Heart left ventricle (tissue), 16 donors: ENCODE measurements around the gene FGFRL1. TPM values are rescaled to one million over a fixed set of nuclear protein-coding genes. Genes with fewer than 3 reads are reported as not detected.

Source experiments
- ATAC-seq, 4 donors: fragments of 200-7000 bp; cut with Tn5 transposase; one replicate each; pipeline ENCODE4 v1.9.1; 2020 to 2022; ENCODE audit warnings: moderate library complexity in 4 of 4, mild to moderate bottlenecking in 3 of 4, moderate number of reproducible peaks in 1 of 4
- DNase-seq, 5 donors: peaks; one replicate each; pipeline ENCODE4 v3.0.0-alpha.2; 2020
- H3K27ac ChIP-seq, 12 donors: fragments of 200-600 bp; sonication (generic) in 4 of 12; one replicate each; pipeline versions ENCODE4 v1.5.0 to v1.8.0; 2016 to 2022; ENCODE audit warnings: mild to moderate bottlenecking in 2 of 12
- H3K27me3 ChIP-seq, 9 donors: fragments of 200-600 bp; sonication (generic) in 2 of 9; one replicate each; pipeline versions ENCODE4 v1.5.1 to v1.8.0; 2016 to 2022; ENCODE audit warnings: mild to moderate bottlenecking in 3 of 9
- H3K36me3 ChIP-seq, 9 donors: fragments of 200-600 bp; sonication (generic) in 2 of 9; one replicate each; pipeline versions ENCODE4 v1.5.0 to v1.8.0; 2018 to 2022; ENCODE audit warnings: mild to moderate bottlenecking in 2 of 9
- H3K4me1 ChIP-seq, 12 donors: fragments of 200-600 bp; sonication (generic) in 4 of 12; one replicate each; pipeline versions ENCODE4 v1.5.0 to v1.8.0; 2016 to 2022; ENCODE audit warnings: mild to moderate bottlenecking in 3 of 12
- H3K4me3 ChIP-seq, 12 donors: fragments of 200-600 bp; sonication (generic) in 4 of 12; one replicate each; pipeline versions ENCODE4 v1.5.0 to v1.8.0; 2017 to 2022; ENCODE audit warnings: mild to moderate bottlenecking in 9 of 12, moderate library complexity in 4 of 12
- H3K9me3 ChIP-seq, 12 donors: fragments of 200-600 bp; sonication (generic) in 4 of 12; one replicate each; pipeline versions ENCODE4 v1.5.0 to v1.8.0; 2016 to 2022; ENCODE audit warnings: mild to moderate bottlenecking in 1 of 12
- POLR2A ChIP-seq, 2 donors: fragments of 450-650 bp; IDR thresholded peaks; one replicate each; pipeline ENCODE4 v1.6.1; 2017; ENCODE audit warnings: antibody characterized with exemption in 2 of 2, mild to moderate bottlenecking in 2 of 2, moderate library complexity in 2 of 2
- WGBS, 4 donors: extraction: QIAGEN DNeasy Blood & Tissue Kit in 2 of 4; methylation state at CpG; one replicate each; pipeline versions ENCODE4 v1.1.5 to v1.1.7; 2013 to 2018; 5-methylcytosine and 5-hydroxymethylcytosine counted together
- intact Hi-C, 10 donors: fragments of 100-400 bp; cut with DNase I; formaldehyde crosslinking; loops; one replicate each; pipeline versions ENCODE4 v1.11.1 to v1.14.2; 2022
- polyA plus RNA-seq, 2 donors: library from polyadenylated mRNA; stranded (reverse); fragments of 200-250 nt; gene quantifications; one replicate each; pipeline ENCODE4 v1.2.3, GENCODE V29; 2013
- total RNA-seq, 9 donors: library from RNA; depleted of rRNA in 2 of 9; stranded (reverse); fragments of >200 nt in 2 of 9; fragmentation: NEBNext Ultra II Directional in 3 of 9; extraction: Animal tissue kit (Norgen Biotek cat#: 25700) in 3 of 9; gene quantifications; one replicate each; pipeline versions ENCODE4 v1.1.0 to v1.2.4, GENCODE V29; 2016 to 2023
- TF ChIP-seq, protein P1 (sequence below), 12 donors: fragments of 200-600 bp; sonication (generic) in 4 of 12; IDR thresholded peaks; one replicate each; pipeline versions ENCODE4 v1.5.0 to v1.8.0; 2018 to 2022; ENCODE audit warnings: antibody characterized with exemption in 12 of 12, mild to moderate bottlenecking in 5 of 12
- donor health status: ischemic (EF 13 %, LVEDD 7.1; RV severe dilation, severe dysfunction).
- donor health status: healthy with polysubstance abuse.
- donor health status: DM: no; HTN: yes; CAD: no.
- donor health status: DM: no; HTN: no; CAD: no.
- donor health status: ischemic (EF 25% LVEDD 6.9; RV normal size, moderate dysfunction).
- donor health status: ischemic (EF 25% LVEDD 5.7; RV mildly dilated, moderate dysfunction).
- donor health status: healthy.
- donor health status: DM: yes; HTN: yes; CAD: no.
- donor health status: ischemic (EF 35%, LVEDD 5.7; RV mildly dilated, moderate dysfunction).
- donor health status: nonischemic (EF 11% LVEDD 7.7; RV severe dilation, severe dysfunction).
- donor health status: DM: yes; HTN: yes; CAD: no.
- donor health status: PGD.
- donor health status: ischemic (EF 29% LVEDD 5.4; RV normal size, mild dysfunction).
- donor health status: nonischemic (EF 23%, LVEDD 6.1; RV moderate dilation, normal function).

Gene FGFRL1
- total and polyA plus RNA-seq, 11 donors, result 23.6 to 90.7 (median 30.6) TPM

DNA sequence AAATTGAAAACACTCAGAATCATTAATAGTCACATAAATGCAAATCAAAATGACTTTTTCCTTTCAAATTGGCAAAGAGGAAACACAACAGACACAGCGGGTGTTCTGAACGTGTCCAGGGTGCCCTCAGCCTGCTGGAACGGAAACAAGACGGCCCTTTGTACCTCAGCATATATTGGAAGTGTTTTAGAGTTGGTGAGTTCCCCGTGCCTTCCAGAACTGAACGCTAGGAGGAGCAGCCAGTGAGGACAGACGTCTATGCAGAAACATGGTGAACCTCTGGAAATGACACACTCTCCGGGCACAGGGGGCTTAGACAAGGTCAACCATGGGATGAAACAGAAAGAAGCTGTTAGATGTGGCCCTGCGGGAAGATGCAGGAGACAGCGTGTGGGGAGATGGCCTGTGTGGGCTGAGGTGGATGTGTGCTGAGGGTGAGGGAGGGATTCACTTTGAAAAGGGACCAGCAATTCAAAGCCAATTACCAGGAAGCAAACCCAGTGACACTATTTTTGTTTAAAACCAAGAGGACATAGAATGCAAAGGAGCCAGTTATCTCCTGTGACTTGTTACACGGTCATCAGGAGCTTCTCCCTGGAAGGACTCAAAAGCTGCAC lies 61.5 kb downstream of the FGFRL1 start:
- peak in 3 of 4 donors; percentile 55 to 75 (median 58) for ATAC-seq
- intact Hi-C loops, result no loop called here
- Histone ChIP-seq H3K4me3 (no peak overlapping the region), H3K27ac (no peak overlapping the region), H3K27me3 (peaks cover 0 to 10% (median 0%) of the 10 kb centered on the region in 9 donors), H3K4me1 (peaks cover 0 to 3% (median 0%) of the 10 kb centered on the region in 12 donors), H3K9me3 (no peaks in the 10 kb centered on the region), H3K36me3 (no peaks in the 10 kb centered on the region)
- no peak for TF ChIP-seq POLR2A (IDR thresholded peaks at IDR 0.05)
- TF ChIP-seq, protein P1, sequence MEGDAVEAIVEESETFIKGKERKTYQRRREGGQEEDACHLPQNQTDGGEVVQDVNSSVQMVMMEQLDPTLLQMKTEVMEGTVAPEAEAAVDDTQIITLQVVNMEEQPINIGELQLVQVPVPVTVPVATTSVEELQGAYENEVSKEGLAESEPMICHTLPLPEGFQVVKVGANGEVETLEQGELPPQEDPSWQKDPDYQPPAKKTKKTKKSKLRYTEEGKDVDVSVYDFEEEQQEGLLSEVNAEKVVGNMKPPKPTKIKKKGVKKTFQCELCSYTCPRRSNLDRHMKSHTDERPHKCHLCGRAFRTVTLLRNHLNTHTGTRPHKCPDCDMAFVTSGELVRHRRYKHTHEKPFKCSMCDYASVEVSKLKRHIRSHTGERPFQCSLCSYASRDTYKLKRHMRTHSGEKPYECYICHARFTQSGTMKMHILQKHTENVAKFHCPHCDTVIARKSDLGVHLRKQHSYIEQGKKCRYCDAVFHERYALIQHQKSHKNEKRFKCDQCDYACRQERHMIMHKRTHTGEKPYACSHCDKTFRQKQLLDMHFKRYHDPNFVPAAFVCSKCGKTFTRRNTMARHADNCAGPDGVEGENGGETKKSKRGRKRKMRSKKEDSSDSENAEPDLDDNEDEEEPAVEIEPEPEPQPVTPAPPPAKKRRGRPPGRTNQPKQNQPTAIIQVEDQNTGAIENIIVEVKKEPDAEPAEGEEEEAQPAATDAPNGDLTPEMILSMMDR (IDR thresholded peaks at IDR 0.05), result peak; percentile 16 to 63 (median 46)
- peak in 2 of 5 donors; percentile 41 to 45 for DNase-seq
- WGBS, 4 donors, result 23 to 29% (median 26%) methylated on average over 11 of the region's 11 CpGs

DNA sequence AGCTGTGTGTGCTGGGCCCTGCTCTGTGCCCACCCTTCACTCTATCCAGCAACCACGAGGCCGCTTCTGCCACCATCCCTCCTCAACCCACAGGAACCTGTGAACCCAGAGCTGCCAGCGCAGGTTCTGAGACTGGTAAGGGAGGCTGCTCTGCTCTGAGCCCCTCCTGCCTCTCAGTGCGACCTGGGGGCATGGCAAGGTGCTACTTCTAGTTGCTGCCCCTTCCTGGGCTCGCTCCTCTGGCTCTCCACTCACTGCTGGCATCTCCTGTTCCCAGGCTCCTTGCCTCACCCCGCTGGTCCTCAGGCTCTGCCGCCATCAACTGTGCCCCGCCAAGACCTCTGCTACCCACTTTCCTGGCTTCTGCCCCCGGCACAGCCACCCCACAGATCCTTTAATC lies 62.7 kb downstream of the FGFRL1 start:
- no peak for DNase-seq
- peaks cover 0 to 3% (median 0%) of the 10 kb centered on the region in 12 donors for H3K4me1 ChIP-seq
- peak in 1 of 4 donors; percentile 16 for ATAC-seq
- no peak overlapping the region for H3K27ac ChIP-seq
- H3K36me3 ChIP-seq, result no peaks in the 10 kb centered on the region
- intact Hi-C loops, result no loop called here
- H3K9me3 ChIP-seq, result no peaks in the 10 kb centered on the region
- H3K4me3 ChIP-seq, result no peak overlapping the region
- peaks cover 0 to 9% (median 0%) of the 10 kb centered on the region in 9 donors for H3K27me3 ChIP-seq
- 79 to 88% (median 85%) methylated on average over 9 of the region's 9 CpGs for WGBS, 4 donors
- TF ChIP-seq POLR2A (IDR thresholded peaks at IDR 0.05), result no peak
- TF ChIP-seq, protein P1 (IDR thresholded peaks at IDR 0.05), result no peak

DNA sequence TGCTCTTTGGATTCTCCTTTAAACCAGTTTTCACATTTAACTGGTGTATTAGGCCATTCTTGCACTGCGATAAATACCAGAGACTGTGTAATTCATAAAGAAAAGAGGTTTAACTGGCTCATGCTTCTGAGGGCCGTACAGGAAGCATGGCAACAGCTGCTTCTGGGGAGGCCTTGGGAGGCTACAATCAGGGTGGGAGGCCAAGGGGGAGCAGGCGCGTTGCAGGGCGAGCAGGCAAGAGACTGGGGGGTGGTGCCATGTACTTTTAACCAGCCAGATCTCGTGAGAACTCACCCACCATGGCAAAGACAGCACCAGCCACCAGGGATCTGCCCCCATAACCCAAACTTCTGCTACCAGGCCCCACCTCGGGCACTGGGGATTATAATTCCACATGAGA lies 63.8 kb downstream of the FGFRL1 start:
- Histone ChIP-seq H3K36me3 (no peaks in the 10 kb centered on the region), H3K4me1 (peaks cover 0 to 3% (median 0%) of the 10 kb centered on the region in 12 donors), H3K27me3 (peaks cover 0 to 12% (median 0%) of the 10 kb centered on the region in 9 donors), H3K9me3 (no peaks in the 10 kb centered on the region), H3K27ac (no peak overlapping the region), H3K4me3 (no peak overlapping the region)
- no peak for TF ChIP-seq POLR2A (IDR thresholded peaks at IDR 0.05)
- TF ChIP-seq, protein P1 (IDR thresholded peaks at IDR 0.05), result no peak
- DNase-seq, result no peak
- intact Hi-C loops, result no loop called here
- WGBS, 4 donors, result 71 to 83% (median 79%) methylated on average over 7 of the region's 7 CpGs
- no peak for ATAC-seq

DNA sequence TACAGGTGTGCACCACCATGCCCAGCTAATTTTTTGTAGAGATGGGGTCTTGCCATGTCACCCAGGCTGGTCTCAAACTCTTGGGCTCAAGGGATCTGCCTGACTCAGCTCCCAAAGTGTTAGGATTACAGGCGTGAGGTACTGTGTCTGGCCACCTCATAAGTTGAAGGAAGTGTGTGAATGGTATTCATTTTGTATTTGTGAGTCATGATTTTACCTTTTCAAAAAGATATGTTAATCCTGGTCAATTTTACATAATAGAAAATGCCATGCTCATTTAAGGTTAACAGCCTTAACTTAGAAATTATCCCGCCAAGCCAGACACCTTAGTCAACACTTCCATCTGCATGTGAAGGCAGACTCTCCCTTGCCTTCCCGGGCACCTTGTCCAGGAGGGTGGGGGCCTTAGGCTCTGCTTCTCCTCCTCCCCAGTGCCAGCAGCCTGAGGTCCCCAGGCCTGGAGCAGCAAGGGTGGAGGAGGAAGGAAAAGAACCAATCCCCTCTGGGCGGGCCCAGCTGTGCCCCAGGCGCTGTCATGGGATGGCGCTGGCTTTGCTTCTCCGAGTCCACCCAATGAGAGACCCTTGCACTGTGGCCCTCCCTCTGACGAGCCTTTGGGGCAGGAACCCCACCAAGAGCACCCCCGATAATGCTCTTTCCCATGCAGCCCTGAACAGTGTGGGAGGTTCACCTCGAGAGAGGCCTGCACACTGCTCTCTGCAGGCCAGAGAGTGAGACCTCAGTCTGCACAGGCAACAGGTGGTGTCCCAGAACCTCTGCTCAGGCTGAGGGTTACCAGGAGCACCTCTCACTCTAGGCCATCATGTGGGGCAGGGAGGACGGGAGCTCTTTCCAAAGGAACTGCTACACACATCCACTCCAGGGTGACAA lies 64.6 kb downstream of the FGFRL1 start:
- Histone ChIP-seq H3K36me3 (no peaks in the 10 kb centered on the region), H3K4me1 (peaks cover 0 to 3% (median 0%) of the 10 kb centered on the region in 12 donors), H3K27me3 (peaks cover 0 to 20% (median 7%) of the 10 kb centered on the region in 9 donors), H3K9me3 (no peaks in the 10 kb centered on the region), H3K27ac (no peak overlapping the region), H3K4me3 (no peak overlapping the region)
- intact Hi-C loops, result no loop called here
- TF ChIP-seq POLR2A (IDR thresholded peaks at IDR 0.05), result no peak
- TF ChIP-seq, protein P1 (IDR thresholded peaks at IDR 0.05), result no peak
- ATAC-seq (no peak), DNase-seq (no peak)
- 70 to 87% (median 75%) methylated on average over 11 of the region's 11 CpGs for WGBS, 4 donors
